Suprapubic skin (tissue), 4 donors: Measurements from ENCODE around the gene SCRN1.

Source experiments
- POLR2A ChIP-seq, 2 donors: fragments of 450-650 bp; IDR thresholded peaks; one replicate each; pipeline ENCODE4 v1.6.1; 2017; ENCODE audit warnings: antibody characterized with exemption in 2 of 2, mild to moderate bottlenecking in 2 of 2, moderate library complexity in 2 of 2
- POLR2AphosphoS5 ChIP-seq, 3 donors: sonication (generic); formaldehyde crosslinking; IDR thresholded peaks; one replicate each; pipeline ENCODE4 v1.6.1; 2017; ENCODE audit warnings: antibody characterized with exemption in 3 of 3
- TF ChIP-seq, protein P1 (sequence below), 2 donors: fragments of 200-600 bp in 1 of 2; fragments of 450-650 bp in 1 of 2; sonication (generic) in 1 of 2; IDR thresholded peaks; one replicate each; pipeline ENCODE4 v1.5.1; 2016 to 2019; ENCODE audit warnings: antibody characterized with exemption in 2 of 2, mild to moderate bottlenecking in 1 of 2, moderate library complexity in 1 of 2

DNA sequence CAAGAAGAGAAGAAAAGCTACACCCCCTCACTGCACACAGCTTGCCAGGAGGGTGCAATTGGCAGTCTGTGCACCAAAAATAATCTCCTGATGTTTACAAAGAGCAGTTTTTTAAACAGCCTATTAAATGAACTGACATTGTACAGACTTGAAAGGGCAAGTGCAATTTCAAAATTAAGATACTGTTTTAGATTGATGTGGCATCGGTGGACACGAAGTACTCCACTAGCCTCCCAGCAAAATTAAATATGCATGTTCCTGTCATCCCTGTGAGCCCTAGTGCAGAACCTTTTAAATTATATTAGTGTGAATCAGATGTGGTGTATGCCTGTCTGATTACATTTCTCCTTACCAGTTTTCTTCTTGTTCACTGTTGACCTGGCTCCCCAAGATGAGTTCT, 95.3 kb downstream of the SCRN1 start:
- TF ChIP-seq POLR2A (IDR thresholded peaks at IDR 0.05) (no peak), POLR2AphosphoS5 (IDR thresholded peaks at IDR 0.05) (no peak)
- TF ChIP-seq, protein P1, sequence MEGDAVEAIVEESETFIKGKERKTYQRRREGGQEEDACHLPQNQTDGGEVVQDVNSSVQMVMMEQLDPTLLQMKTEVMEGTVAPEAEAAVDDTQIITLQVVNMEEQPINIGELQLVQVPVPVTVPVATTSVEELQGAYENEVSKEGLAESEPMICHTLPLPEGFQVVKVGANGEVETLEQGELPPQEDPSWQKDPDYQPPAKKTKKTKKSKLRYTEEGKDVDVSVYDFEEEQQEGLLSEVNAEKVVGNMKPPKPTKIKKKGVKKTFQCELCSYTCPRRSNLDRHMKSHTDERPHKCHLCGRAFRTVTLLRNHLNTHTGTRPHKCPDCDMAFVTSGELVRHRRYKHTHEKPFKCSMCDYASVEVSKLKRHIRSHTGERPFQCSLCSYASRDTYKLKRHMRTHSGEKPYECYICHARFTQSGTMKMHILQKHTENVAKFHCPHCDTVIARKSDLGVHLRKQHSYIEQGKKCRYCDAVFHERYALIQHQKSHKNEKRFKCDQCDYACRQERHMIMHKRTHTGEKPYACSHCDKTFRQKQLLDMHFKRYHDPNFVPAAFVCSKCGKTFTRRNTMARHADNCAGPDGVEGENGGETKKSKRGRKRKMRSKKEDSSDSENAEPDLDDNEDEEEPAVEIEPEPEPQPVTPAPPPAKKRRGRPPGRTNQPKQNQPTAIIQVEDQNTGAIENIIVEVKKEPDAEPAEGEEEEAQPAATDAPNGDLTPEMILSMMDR (IDR thresholded peaks at IDR 0.05): no peak
